ENCODE data around the gene PAH.

PAH gene

GRCh38 chr12:102821149-102821548 lies 95.9 kb downstream of the PAH start:
- no peak for DNase-seq (ENCODE audit: low read depth)
- TF ChIP-seq, protein P1, sequence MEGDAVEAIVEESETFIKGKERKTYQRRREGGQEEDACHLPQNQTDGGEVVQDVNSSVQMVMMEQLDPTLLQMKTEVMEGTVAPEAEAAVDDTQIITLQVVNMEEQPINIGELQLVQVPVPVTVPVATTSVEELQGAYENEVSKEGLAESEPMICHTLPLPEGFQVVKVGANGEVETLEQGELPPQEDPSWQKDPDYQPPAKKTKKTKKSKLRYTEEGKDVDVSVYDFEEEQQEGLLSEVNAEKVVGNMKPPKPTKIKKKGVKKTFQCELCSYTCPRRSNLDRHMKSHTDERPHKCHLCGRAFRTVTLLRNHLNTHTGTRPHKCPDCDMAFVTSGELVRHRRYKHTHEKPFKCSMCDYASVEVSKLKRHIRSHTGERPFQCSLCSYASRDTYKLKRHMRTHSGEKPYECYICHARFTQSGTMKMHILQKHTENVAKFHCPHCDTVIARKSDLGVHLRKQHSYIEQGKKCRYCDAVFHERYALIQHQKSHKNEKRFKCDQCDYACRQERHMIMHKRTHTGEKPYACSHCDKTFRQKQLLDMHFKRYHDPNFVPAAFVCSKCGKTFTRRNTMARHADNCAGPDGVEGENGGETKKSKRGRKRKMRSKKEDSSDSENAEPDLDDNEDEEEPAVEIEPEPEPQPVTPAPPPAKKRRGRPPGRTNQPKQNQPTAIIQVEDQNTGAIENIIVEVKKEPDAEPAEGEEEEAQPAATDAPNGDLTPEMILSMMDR (IDR thresholded peaks at IDR 0.05; ENCODE audit: control insufficient read depth, insufficient read depth, low read depth, low read length, missing control alignments) = no peak
- no peak overlapping the region for H3K4me3 ChIP-seq (ENCODE audit: control insufficient read depth, low read depth, low read length)

DNA sequence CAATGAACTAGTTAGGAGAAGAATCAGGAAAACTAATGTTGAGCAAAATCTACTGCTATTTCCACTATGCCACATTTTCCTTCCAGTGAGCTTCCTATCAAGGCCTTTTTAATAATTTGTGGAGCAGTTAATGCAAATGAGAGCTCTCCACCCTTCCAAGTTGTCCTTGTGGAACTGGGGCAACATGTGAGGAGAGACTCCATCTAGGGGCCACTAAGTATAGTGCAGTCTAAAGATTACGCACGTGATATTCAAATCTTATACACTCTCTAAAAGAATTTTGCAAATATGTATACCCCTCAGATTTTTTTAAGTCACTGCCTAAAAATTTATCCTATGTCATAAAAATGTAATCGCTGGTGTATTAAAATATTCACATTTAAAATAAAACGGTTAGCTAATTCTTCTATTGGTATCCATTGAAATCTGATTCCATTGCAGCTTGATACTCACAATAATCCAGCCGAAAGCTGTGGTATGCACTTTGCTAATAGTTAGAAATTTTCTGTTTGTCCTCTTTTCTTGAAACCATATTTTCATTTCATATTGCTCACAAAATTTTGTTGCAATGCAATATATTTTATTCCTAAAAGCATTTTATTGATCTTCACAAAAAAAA lies 100.1 kb downstream of the PAH start:
- DNase-seq (ENCODE audit: low read depth) = no peak
- H3K4me3 ChIP-seq (ENCODE audit: control insufficient read depth, low read depth, low read length) = no peak overlapping the region
- TF ChIP-seq, protein P1 (IDR thresholded peaks at IDR 0.05; ENCODE audit: control insufficient read depth, insufficient read depth, low read depth, low read length, missing control alignments) = peak; percentile 65

DNA sequence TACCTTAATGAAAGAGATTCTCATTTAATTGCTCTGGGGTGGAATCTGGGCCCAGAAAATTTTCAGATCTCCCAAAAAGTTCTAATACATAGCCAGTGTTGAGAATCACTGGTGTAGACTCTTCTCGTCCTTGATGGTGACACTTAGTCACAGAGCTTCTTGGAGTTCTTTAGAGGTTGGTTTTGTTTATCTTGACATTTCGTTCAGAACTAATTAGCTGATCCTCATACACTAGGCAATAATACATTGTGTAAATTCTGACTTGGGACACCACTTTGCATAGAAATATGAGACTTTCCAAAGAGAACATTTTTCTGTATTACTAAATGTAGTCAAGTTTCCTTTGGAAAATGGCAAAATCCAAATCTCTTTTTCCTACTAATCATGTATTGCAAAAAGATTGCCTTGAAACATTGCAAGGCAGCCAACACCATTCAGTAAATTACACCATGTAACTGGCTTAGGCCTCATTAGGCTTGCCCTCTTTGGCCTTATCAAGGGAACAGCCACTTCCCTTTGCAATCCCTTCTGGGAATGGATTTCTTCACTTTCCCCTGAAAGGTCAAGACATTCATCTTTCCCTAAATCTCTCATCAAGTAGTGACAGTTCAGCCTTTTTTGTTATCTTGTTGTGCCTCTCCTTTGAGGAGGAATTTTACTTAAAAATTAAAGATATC lies 102.2 kb downstream of the PAH start:
- TF ChIP-seq, protein P1 (IDR thresholded peaks at IDR 0.05; ENCODE audit: control insufficient read depth, insufficient read depth, low read depth, low read length, missing control alignments) = no peak
- H3K4me3 ChIP-seq (ENCODE audit: control insufficient read depth, low read depth, low read length) = no peak overlapping the region
- DNase-seq (ENCODE audit: low read depth) = no peak

DNA sequence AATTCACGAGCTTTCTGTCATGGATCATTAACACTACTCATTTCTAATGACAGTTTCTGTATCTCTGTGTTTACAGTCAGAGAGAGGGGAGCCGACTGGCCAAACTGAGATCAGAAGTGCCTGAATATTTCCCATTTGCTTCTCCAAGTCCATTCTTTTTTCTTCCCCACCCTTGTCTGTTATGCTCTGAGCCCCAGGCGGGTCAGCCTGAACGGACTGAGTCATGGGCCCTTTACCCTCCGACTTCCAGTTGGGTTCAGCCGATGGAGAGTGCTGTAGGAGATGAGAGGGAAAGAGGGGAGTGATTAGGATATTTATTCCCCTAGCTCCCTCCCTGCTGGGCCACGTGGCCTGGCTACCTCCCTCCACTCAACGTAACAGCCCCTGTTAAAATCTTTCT lies 104.7 kb downstream of the PAH start:
- H3K4me3 ChIP-seq (ENCODE audit: control insufficient read depth, low read depth, low read length) = no peak overlapping the region
- TF ChIP-seq, protein P1 (IDR thresholded peaks at IDR 0.05; ENCODE audit: control insufficient read depth, insufficient read depth, low read depth, low read length, missing control alignments) = no peak
- no peak for DNase-seq (ENCODE audit: low read depth)

GRCh38 chr12:102811110-102811737 lies 105.8 kb downstream of the PAH start:
- TF ChIP-seq, protein P1 (IDR thresholded peaks at IDR 0.05; ENCODE audit: control insufficient read depth, insufficient read depth, low read depth, low read length, missing control alignments) = no peak
- no peak for DNase-seq (ENCODE audit: low read depth)
- no peak overlapping the region for H3K4me3 ChIP-seq (ENCODE audit: control insufficient read depth, low read depth, low read length)

- DNase-seq (ENCODE audit: low read depth) = no peak
- TF ChIP-seq, protein P1 (IDR thresholded peaks at IDR 0.05; ENCODE audit: control insufficient read depth, insufficient read depth, low read depth, low read length, missing control alignments) = no peak
Observed at GRCh38 chr12:102808412-102808811, 108.6 kb downstream of the PAH start.

More at GRCh38 chr12:102808412-102808811, 108.6 kb downstream of the PAH start:
- H3K4me3 ChIP-seq (ENCODE audit: control insufficient read depth, low read depth, low read length) = no peak overlapping the region

All from AG09309 (cell line).